Astrocyte of the cerebellum (primary cell): ENCODE results near the gene COL19A1.

ENCODE experiments used
- DNase-seq: peaks from one replicate; pipeline ENCODE4 v3.0.0-alpha.2; 2011; ENCODE audit warnings: low read depth
- H3K4me3 ChIP-seq: 2 replicates; pipeline ENCODE4 v1.5.1; 2011; ENCODE audit warnings: mild to moderate bottlenecking, low read depth, low read length, moderate library complexity
- CTCF ChIP-seq: IDR thresholded peaks from 2 replicates; pipeline ENCODE4 v1.5.1; 2012; ENCODE audit warnings: low read length, low read depth, moderate library complexity, mild to moderate bottlenecking; ENCODE audit errors: missing control alignments
- in situ Hi-C: cut with HindIII; loops from 2 replicates; pipeline ENCODE4 v1.10.0; 2017; ENCODE audit warnings: low sequenced_read_pairs

Gene COL19A1

GRCh38 chr6:70130865-70131264 lies 264.5 kb downstream of the COL19A1 start:
- in situ Hi-C loops, result no loop called here
- TF ChIP-seq CTCF, result no peak
- DNase-seq, result no peak
- no peak overlapping the region for H3K4me3 ChIP-seq

GRCh38 chr6:70131528-70131927 lies 265.2 kb downstream of the COL19A1 start:
- H3K4me3 ChIP-seq, result no peak overlapping the region
- DNase-seq, result no peak
- in situ Hi-C loops, result no loop called here
- no peak for TF ChIP-seq CTCF

- no peak overlapping the region for H3K4me3 ChIP-seq
- in situ Hi-C loops, result no loop called here
- no peak for DNase-seq
- no peak for TF ChIP-seq CTCF
Measured at GRCh38 chr6:70133246-70133645, 266.9 kb downstream of the COL19A1 start.

GRCh38 chr6:70134542-70134941 lies 268.2 kb downstream of the COL19A1 start:
- no peak for TF ChIP-seq CTCF
- no peak overlapping the region for H3K4me3 ChIP-seq
- no peak for DNase-seq
- in situ Hi-C loops, result no loop called here

- DNase-seq, result no peak
- in situ Hi-C loops, result no loop called here
- no peak for TF ChIP-seq CTCF
- no peak overlapping the region for H3K4me3 ChIP-seq
Measured at GRCh38 chr6:70135219-70136160, 269.1 kb downstream of the COL19A1 start.

- no peak overlapping the region for H3K4me3 ChIP-seq
- in situ Hi-C loops, result no loop called here
- no peak for DNase-seq
- no peak for TF ChIP-seq CTCF
Measured at GRCh38 chr6:70136996-70137395, 270.6 kb downstream of the COL19A1 start.
